ENCODE measurements around the gene TAF4.
"Not testable (repeated sequence)": the region's sequence is repeated elsewhere in the genome, so short reads cannot be mapped to it uniquely, and the experiment has no call there.

TAF4 gene

GRCh38 chr20:61974357-61974665 lies 91.4 kb downstream of the TAF4 start:
- no peak for TF ChIP-seq CTCF (IDR thresholded peaks at IDR 0.05; ENCODE audit: low read depth, low read length)
- DNase-seq (ENCODE audit: low read depth in 2 of 2) = no peak
- H3K4me3 ChIP-seq (replicated peaks in 1 of 2; ENCODE audit: low read depth in 2 of 2, low read length in 2 of 2) = no peak overlapping the region

GRCh38 chr20:61973515-61974356 lies 91.9 kb downstream of the TAF4 start:
- H3K4me3 ChIP-seq (replicated peaks in 1 of 2; ENCODE audit: low read depth in 2 of 2, low read length in 2 of 2) = no peak overlapping the region
- no peak for TF ChIP-seq CTCF (IDR thresholded peaks at IDR 0.05; ENCODE audit: low read depth, low read length)
- DNase-seq (ENCODE audit: low read depth in 2 of 2) = no peak

- DNase-seq (ENCODE audit: low read depth in 2 of 2) = no peak
- H3K4me3 ChIP-seq (replicated peaks in 1 of 2; ENCODE audit: low read depth in 2 of 2, low read length in 2 of 2) = no peak overlapping the region
- no peak for TF ChIP-seq CTCF (IDR thresholded peaks at IDR 0.05; ENCODE audit: low read depth, low read length)
Measured at GRCh38 chr20:61972636-61973508, 92.8 kb downstream of the TAF4 start.

GRCh38 chr20:61971595-61971994 lies 94.1 kb downstream of the TAF4 start:
- not testable (repeated sequence) for DNase-seq (ENCODE audit: low read depth in 2 of 2); H3K4me3 ChIP-seq (replicated peaks in 1 of 2; ENCODE audit: low read depth in 2 of 2, low read length in 2 of 2)

- DNase-seq (ENCODE audit: low read depth in 2 of 2) = no peak
- no peak overlapping the region for H3K4me3 ChIP-seq (replicated peaks in 1 of 2; ENCODE audit: low read depth in 2 of 2, low read length in 2 of 2)
- TF ChIP-seq CTCF (IDR thresholded peaks at IDR 0.05; ENCODE audit: low read depth, low read length) = no peak
Measured at GRCh38 chr20:61970357-61970756, 95.3 kb downstream of the TAF4 start.

GRCh38 chr20:61969806-61970205 lies 95.9 kb downstream of the TAF4 start:
- no peak overlapping the region for H3K4me3 ChIP-seq (replicated peaks in 1 of 2; ENCODE audit: low read depth in 2 of 2, low read length in 2 of 2)
- DNase-seq (ENCODE audit: low read depth in 2 of 2) = no peak
- TF ChIP-seq CTCF (IDR thresholded peaks at IDR 0.05; ENCODE audit: low read depth, low read length) = no peak

GRCh38 chr20:61968932-61969331 lies 96.7 kb downstream of the TAF4 start:
- DNase-seq (ENCODE audit: low read depth in 2 of 2) = no peak
- no peak for TF ChIP-seq CTCF (IDR thresholded peaks at IDR 0.05; ENCODE audit: low read depth, low read length)
- no peak overlapping the region for H3K4me3 ChIP-seq (replicated peaks in 1 of 2; ENCODE audit: low read depth in 2 of 2, low read length in 2 of 2)

All from cardiac fibroblast (primary cell).